ENCODE data around the gene CPM. TPM values are rescaled to one million over a fixed set of nuclear protein-coding genes. Genes with fewer than 3 reads are reported as not detected.

The CPM gene
- total and polyA plus RNA-seq, 9 donors, result 21.3 to 64.6 (median 37.9) TPM

- no peak for DNase-seq
- Histone ChIP-seq H3K27me3 (no peaks in the 10 kb centered on the region), H3K27ac (no peak overlapping the region), H3K9me3 (no peaks in the 10 kb centered on the region), H3K4me3 (no peak overlapping the region), H3K4me1 (ENCODE audit: insufficient read depth) (peaks cover 17% of the 10 kb centered on the region), H3K36me3 (no peaks in the 10 kb centered on the region)
- TF ChIP-seq POLR2A (IDR thresholded peaks at IDR 0.05) (no peak), EP300 (IDR thresholded peaks at IDR 0.05) (no peak)
- TF ChIP-seq, protein P1, sequence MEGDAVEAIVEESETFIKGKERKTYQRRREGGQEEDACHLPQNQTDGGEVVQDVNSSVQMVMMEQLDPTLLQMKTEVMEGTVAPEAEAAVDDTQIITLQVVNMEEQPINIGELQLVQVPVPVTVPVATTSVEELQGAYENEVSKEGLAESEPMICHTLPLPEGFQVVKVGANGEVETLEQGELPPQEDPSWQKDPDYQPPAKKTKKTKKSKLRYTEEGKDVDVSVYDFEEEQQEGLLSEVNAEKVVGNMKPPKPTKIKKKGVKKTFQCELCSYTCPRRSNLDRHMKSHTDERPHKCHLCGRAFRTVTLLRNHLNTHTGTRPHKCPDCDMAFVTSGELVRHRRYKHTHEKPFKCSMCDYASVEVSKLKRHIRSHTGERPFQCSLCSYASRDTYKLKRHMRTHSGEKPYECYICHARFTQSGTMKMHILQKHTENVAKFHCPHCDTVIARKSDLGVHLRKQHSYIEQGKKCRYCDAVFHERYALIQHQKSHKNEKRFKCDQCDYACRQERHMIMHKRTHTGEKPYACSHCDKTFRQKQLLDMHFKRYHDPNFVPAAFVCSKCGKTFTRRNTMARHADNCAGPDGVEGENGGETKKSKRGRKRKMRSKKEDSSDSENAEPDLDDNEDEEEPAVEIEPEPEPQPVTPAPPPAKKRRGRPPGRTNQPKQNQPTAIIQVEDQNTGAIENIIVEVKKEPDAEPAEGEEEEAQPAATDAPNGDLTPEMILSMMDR (IDR thresholded peaks at IDR 0.05), result no peak
- WGBS, 3 donors, result 83 to 86% (median 85%) methylated on average over 2 of the region's 2 CpGs
- intact Hi-C loops (cut with DNase I), result no loop called here
Measured at GRCh38 chr12:68912916-68913315, 20.1 kb downstream of the CPM start.

DNA sequence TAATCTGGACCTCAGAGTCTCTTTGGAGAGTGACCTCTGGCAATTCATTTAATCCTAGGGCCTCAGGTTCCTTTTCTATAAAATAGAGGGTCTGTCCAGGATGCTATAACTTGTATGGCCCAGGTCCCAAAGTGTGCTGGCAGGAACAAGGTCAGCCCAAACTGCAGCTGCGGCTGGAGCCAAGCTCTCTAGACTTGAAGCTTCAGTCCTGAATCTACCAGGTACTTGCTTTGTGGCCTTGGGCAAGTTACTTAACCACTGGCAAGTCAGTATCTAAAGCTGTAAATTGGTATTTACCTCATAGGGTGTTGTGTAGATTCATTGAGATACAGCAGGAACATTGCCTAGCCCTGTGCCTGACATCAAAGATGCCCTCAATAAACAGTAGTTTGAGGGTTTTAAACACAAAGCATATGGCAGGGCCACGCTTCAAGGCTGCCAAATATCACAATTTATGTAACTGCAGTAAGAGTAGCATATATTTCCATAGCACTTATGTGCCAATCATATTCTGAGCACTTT is 21.7 kb downstream of the CPM start:
- H3K9me3 ChIP-seq, result no peaks in the 10 kb centered on the region
- 83 to 91% (median 83%) methylated on average over 2 of the region's 2 CpGs for WGBS, 3 donors
- no peaks in the 10 kb centered on the region for H3K27me3 ChIP-seq
- H3K27ac ChIP-seq, result no peak overlapping the region
- intact Hi-C loops (cut with DNase I), result no loop called here
- TF ChIP-seq, protein P1 (IDR thresholded peaks at IDR 0.05), result no peak
- TF ChIP-seq POLR2A (IDR thresholded peaks at IDR 0.05) (no peak), EP300 (IDR thresholded peaks at IDR 0.05) (no peak)
- H3K36me3 ChIP-seq, result no peaks in the 10 kb centered on the region
- no peak overlapping the region for H3K4me3 ChIP-seq
- H3K4me1 ChIP-seq (ENCODE audit: insufficient read depth), result peaks cover 17% of the 10 kb centered on the region
- no peak for DNase-seq

DNA sequence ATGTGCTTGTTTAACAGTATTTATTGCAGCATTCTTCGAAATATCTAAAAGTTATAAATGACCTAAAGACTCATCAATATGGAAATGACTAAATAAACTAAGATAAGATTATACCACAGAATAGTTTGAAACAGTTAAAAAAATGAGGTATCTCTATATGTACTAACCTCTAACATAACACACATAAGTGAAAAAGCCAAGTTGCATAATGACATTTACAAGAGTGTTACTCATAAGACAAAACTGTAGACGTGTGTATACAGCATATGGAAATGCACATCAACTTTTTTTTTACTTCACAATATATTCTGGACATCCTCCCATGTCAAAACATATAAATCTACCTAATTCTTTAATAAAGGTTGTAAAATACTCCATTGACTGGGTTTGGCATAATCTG is 22.8 kb downstream of the CPM start:
- intact Hi-C loops (cut with DNase I), result no loop called here
- Histone ChIP-seq H3K9me3 (no peaks in the 10 kb centered on the region), H3K4me1 (ENCODE audit: insufficient read depth) (peaks cover 14% of the 10 kb centered on the region), H3K27me3 (no peaks in the 10 kb centered on the region), H3K27ac (no peak overlapping the region), H3K36me3 (no peaks in the 10 kb centered on the region), H3K4me3 (no peak overlapping the region)
- no peak for DNase-seq
- WGBS, 3 donors, result 88 to 92% (median 90%) methylated on average over 2 of the region's 2 CpGs
- TF ChIP-seq EP300 (IDR thresholded peaks at IDR 0.05) (no peak), POLR2A (IDR thresholded peaks at IDR 0.05) (no peak)
- TF ChIP-seq, protein P1 (IDR thresholded peaks at IDR 0.05), result no peak

DNA sequence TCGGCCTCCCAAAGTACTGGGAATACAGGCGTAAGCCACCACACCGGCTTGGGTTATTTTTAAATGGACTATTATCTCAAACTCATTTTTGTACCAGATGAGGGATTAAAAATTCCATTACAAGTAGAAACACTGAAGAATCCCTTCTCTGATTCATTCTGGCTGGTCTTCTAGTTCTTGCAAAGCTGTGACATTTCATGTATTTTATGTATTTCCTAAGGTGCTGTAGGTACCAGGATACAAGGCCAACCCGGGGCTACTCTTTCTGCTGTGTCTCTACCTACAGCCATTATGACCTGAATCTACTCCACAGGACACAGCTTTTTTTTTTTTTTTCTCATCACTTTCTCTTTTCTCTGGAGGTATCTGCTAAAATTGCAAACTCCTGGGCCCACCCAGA is 24.9 kb downstream of the CPM start:
- no peaks in the 10 kb centered on the region for H3K36me3 ChIP-seq
- 95 to 97% (median 97%) methylated on average over 4 of the region's 4 CpGs for WGBS, 3 donors
- no peaks in the 10 kb centered on the region for H3K27me3 ChIP-seq
- H3K4me3 ChIP-seq, result no peak overlapping the region
- peaks cover 7% of the 10 kb centered on the region for H3K4me1 ChIP-seq (ENCODE audit: insufficient read depth)
- H3K27ac ChIP-seq, result no peak overlapping the region
- intact Hi-C loops (cut with DNase I), result no loop called here
- no peak for DNase-seq
- H3K9me3 ChIP-seq, result no peaks in the 10 kb centered on the region
- TF ChIP-seq, protein P1 (IDR thresholded peaks at IDR 0.05), result no peak
- TF ChIP-seq POLR2A (IDR thresholded peaks at IDR 0.05), result no peak
- no peak for TF ChIP-seq EP300 (IDR thresholded peaks at IDR 0.05)
